RCC 7860 (cell line): ENCODE results near the gene FCHSD2.
"Not testable (repeated sequence)": the region's sequence is repeated elsewhere in the genome, so short reads cannot be mapped to it uniquely, and the experiment has no call there.

Experiments used
- DNase-seq: peaks from one replicate; pipeline ENCODE4 v3.0.0-alpha.2; 2015; ENCODE audit warnings: low spot score
- FAIRE-seq: peaks from 2 replicates; lab custom pipeline; 2012; peaks lifted over from hg19 to GRCh38; lab: Jason Lieb, UNC

FCHSD2 gene

DNA sequence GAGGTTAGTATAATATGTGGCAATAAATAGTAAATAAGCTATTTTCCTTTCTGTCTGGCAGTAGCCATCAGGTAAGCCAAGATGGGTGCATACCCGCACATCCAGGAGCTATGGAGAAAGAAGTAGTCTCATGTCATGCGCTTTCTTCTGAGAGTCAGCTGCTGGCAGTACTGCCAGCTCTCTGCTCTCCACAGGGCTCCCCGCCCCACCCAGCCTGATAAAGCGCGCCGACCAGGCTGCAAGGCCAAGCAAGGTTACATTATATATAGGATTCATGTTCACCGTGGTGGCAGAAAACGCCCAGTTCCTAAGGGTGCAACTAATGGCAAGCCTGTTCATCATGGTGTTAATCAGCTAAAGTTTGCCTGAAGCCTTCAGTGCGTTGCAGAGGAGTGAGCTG lies 201.7 kb downstream of the FCHSD2 start:
- no peak for FAIRE-seq

DNA sequence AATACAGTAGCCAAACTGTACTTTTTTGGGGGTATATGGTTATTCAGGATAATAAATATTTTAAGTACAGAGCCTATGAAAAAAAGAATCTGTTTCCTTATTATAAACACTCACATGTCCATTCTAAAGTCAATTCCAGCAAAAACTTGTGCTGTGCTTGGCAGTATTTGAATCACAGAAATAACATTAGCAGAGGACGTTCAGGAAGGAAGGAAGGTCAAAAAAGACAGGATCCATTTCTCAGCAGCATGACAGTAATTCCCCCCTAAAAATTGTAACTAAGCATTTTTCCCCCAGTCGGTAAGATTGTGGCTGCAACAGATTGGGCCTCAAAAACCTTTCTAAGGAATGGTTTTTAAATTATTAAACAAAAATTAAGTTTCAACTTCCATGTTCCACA lies 203.1 kb downstream of the FCHSD2 start:
- no peak for DNase-seq
- FAIRE-seq = no peak

More for the DNA sequence above, 201.7 kb downstream of the FCHSD2 start:
- no peak for DNase-seq

DNA sequence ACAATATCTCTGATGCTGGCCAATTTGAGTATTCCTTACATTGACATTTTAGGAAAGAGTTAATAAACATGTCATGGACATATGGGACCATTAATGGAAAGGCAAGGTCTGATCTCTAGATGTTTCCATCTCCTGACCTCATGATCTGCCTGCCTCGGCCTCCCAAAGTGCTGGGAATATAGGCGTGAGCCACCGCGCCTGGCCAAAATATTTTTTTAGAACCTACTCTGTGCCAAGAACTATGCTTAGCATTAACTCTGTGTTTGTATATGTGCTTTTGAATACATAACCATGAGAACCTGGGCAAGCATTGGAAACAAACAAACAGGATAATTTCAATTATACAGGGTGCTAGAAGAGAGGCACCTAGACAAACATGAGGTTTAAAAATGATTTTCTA lies 204.7 kb downstream of the FCHSD2 start:
- FAIRE-seq = no peak
- no peak for DNase-seq

DNA sequence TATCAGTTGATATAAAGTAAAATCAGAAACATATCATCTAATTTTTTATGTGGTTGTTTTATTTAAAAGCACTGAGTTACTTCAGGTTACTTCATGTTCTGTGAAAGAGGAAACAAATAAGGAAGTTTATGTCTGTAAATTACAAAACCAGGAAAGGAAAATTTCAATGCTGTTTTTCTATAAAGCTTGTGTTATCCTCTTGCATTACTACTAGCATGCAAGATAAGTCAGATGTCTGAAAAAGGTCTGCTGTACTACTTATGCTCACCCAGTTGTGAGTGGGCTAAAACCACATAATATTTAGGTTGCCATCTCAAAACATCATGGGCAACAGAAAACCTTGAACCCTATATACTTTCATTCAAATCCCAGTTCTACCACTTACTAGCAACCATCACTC lies 206.4 kb downstream of the FCHSD2 start:
- FAIRE-seq (no peak), DNase-seq (no peak)

DNA sequence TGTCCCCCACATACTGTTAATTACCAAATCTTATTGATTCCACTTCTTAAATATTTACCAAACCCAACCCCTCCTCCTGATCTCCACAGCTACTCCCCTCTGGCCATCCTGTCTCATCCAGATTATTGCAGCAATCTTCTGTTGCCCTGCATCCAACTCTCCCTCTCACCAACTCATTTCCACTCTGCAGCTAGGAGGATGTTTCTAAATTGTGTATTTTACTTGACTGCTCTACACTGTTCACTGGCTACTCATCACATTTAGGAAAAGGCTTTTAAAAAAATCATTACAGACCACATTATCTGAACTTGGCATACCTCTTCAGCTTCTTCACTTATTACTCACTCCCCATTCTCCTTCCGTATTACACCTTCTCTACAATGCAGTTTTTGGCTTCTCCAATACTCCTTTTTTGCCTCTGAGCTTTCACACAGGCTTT lies 210.0 kb downstream of the FCHSD2 start:
- DNase-seq (no peak), FAIRE-seq (no peak)

DNA sequence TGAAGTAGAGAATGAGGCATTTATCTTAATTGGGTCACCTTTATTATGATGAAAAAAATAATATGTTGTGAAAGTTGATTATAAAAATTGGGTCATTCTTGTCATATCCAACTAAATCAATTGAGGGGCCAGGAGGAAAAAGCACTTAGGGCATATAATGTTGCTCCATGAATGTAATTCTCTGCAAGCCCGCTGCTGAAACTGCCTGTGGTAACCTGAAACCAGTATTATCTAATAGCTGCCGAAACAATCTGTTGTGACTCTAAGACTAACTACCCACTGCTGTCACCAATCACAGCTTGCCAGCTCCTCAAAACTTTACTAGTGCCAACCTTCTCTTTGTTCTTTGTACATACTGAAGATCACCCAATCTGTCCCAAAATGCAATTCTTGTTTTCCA lies 212.1 kb downstream of the FCHSD2 start:
- FAIRE-seq (no peak), DNase-seq (no peak)

DNA sequence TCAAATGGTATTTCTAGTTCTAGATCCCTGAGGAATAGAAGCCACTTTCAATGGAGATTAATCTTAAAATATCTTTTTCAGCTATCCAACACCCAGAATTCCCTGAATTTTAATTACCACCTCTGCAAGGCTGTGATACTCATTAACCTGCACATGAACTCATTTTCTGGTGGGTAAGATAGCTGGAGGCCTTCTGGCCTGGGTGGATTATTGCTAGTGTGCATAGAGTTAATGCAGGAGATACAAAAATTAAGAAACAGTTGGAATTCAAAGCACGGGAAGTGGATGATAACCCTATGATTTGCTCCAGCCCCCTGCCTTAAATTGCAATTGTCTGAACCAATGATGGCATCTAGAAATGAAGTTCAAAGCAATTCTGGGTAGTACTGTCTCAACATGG lies 212.9 kb downstream of the FCHSD2 start:
- FAIRE-seq (no peak), DNase-seq (no peak)

DNA sequence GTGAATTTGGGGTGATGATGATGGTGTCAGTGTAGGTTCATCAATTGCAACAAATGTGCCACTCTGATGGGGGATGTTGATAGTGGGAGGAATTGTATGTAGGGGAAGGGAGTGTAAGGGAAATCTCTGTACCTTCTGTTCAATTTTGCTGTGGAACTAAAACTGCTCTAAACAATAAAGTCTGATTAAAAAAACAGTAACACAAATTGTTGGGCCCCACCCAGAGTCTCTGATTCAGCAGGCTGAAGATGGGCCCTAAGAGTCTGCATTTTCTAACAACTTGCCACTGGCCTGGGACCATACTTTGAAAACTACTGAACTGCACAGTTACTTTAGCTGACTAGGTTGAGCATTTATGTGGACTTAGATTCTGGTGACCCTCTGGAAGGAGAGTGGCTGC lies 214.7 kb downstream of the FCHSD2 start:
- no peak for FAIRE-seq
- DNase-seq = no peak

DNA sequence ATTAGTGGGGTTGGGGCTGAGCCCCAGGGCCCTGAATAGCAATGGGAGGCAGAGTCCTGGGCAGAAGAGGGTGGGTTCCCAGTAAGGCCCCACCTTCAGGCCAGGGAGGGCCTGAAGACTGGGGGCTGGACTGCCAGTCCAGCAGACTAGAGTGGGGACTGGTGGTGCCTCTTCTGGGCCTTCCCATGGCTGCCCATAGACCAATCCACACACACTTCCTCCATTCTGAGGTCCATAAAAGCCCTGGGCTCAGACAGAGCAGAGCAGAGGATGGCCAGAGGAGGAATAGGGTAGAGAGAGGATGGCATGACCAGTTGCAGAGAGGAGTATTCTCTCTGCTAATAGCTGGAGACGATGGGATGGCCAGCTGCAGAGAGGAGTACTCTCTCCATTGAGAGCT lies 216.0 kb downstream of the FCHSD2 start:
- FAIRE-seq (no peak), DNase-seq (no peak)

DNA sequence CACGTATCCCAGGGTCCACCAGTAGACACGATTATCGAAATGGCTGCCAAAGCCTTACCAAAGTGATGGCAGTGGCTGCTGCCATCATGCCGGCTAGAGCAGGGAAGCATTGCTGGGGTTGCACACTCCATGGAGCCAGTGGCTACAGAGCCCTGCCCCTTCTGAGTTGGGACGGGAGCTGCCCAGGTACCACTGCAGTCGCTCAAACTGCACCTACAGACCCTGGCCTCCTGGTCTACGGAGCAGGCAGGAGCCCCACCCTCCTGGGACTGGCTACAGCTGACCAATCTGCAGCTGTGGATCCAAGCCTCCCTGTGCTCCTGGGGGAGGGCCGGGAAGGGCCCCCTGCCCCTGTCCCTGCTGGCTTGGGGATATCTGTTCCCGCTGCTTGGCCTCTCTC lies 216.5 kb downstream of the FCHSD2 start:
- DNase-seq = no peak
- FAIRE-seq = no peak

DNA sequence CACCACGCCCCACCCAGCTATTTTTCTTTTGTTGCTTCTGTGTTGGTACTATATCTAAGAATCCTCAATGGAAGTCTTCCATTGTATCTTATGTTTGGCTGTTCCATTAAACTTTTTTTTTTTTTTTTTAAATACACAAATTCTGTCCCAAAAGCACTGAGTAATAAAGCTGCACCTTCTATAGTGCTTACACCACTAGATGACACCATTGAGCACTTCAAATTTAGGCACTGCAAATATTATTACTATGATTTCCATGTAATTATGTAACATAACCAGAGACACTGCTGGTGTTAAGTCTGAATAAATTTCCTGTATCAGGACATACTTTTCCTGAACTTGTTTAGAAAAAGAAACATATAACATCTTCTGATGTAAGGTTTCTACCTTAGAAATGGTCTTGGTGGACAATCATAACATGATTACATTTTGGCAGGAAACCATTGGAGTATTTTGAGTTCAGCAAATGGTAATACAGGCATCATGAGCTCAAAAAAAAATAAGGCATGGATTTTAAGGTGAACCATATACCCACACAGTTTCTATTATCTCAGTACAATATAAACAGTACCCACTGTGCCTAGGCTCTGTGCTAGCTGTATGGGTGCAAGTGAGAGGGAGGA lies 217.4 kb downstream of the FCHSD2 start:
- FAIRE-seq (no peak), DNase-seq (peak; percentile 14)

DNA sequence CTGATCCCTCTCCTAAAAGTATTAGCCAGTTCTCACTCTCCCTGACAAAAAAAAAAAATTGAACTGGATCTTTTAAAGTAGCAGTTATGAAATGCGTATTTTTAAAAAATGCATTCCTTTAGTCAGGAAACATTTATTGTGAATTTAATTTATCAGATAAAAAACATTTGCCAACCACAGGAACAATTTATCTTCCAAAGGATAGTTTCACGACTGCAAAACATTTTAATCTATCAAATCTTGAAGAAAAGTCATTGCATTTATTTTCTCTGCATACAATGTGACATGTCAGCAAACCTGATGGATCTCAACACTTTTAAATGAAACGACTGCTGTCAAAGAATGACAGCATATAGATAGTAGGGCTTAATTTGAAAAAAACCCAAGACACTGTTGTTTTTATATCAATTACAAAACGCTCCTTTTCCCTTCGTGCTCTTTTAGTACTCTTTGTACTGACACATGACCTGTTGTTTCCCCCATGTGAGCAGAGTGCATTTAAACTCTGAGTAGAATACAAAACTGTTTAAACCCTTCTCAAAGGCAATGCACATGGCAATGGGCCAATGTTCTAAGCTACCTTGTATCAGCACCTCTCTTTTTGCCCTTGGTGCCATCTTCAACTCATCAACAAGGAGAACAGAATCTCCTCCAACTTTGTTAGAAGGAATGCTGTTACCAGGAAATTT lies 220.9 kb downstream of the FCHSD2 start:
- no peak for FAIRE-seq
- no peak for DNase-seq

DNA sequence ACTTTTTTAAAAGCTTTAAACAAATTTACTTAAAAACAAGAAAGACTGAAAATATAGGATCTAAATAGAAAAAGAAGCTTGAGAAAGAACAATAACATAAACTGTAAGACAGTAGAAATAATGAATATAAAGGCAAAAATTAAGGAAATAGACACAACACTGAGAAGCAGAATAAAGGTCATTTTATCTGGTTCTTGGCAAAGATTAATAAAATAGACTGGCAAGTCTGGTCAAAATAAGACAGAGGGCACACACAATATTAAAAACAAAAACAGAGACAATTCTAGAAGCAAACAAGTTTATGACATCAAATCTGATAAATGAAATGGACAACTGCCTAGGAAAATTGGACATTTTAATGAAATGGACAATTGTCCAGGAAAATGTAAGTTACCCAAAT lies 222.1 kb downstream of the FCHSD2 start:
- DNase-seq = no peak
- FAIRE-seq = no peak

DNA sequence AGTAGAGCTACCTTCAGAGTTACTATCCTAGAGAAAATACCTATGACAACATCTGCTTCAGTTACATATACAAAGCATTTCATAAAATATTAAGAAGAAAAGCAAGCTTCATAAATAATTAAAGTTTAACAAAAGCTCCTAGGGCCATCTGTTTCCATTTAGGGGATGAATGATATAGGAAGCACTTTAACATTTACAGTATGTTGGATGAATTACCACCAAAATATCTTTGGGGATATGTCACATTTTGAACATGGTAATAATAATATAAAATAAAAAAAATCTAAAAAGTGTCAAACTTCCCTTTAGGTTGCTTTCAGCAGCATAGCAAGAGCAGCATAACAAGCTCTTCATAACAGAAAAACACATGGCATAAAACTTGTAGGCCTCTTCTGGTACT lies 223.3 kb downstream of the FCHSD2 start:
- DNase-seq = no peak
- FAIRE-seq = no peak

DNA sequence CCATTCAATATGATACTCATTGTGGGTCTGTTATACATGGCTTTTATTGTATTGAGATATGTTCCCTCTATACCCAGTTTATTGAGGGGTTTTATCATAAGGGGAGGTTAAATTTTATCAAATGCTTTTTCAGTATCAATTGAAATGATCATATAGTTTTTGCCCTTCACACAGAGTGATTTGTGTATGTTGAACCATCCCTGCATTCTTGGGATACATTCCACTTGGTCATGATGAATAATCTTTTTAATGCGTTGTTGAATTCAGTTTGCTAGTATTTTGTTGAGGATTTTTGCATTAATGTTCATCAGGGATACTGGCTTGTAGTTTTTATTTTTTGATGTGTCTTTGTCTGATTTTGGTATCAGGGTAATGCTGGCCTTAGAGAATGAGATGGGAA lies 229.9 kb downstream of the FCHSD2 start:
- FAIRE-seq = no peak
- DNase-seq = no peak

DNA sequence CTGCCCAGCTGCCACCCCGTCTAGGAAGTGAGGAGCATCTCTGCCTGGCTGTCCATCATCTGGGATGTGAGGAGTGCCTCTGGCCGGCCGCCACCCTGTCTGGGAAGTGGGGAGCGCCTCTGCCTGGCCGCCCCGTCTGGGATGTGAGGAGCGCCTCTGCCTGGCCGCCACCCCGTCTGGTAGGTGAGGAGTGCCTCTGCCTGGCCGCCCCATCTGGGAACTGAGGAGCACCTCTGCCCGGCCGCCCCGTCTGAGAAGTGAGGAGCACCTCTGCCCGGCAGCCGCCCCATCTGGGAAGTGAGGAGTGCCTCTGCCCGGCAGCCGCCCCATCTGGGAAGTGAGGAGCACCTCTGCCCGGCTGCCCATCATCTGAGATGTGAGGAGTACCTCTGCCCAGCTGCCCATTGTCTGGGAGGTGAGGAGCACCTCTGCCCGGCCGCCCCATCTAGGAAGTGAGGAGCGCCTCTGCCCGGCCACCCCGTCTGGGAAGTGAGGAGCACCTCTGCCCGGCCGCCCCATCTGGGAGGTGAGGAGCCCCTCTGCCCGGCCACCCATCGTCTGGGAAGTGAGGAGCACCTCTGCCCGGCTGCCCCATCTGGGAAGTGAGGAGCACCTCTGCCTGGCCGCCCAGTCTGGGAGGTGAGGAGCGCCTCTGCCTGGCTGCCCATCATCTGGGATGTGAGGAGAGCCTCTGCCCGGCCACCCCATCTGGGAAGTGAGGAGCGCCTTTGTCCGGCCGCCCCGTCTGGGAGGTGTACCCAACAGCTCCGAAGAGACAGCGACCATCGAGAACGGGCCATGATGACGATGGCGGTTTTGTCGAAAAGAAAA lies 232.3 kb downstream of the FCHSD2 start:
- FAIRE-seq, DNase-seq: not testable (repeated sequence)

DNA sequence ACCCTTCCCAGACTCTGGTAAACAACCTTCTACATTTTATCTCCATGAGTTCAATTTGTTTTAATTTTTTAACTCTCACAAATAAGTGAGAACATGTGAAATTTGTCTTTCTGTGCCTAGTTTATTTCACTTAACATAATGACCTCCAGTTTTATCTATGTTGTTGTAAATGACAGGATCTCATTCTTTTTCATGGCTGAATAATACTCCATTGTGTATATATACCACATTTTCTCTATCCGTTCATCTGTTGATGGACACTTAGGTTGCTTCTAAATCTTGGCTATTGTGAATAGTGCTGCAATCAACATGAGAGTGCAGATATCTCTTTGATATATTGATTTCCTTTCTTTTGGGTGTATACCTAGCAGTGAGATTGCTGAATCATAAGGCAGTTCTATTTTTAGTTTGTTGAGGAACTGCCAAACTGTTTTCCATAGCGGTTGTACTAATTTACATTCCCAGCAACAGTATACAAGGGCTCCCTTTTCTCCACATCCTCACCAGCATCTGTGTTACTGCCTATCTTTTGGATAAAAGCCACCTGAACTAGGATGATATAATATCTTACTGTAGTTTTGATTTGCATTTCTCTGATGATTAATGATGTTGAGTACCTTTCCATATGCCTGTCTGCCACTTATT lies 234.0 kb downstream of the FCHSD2 start:
- no peak for DNase-seq

DNA sequence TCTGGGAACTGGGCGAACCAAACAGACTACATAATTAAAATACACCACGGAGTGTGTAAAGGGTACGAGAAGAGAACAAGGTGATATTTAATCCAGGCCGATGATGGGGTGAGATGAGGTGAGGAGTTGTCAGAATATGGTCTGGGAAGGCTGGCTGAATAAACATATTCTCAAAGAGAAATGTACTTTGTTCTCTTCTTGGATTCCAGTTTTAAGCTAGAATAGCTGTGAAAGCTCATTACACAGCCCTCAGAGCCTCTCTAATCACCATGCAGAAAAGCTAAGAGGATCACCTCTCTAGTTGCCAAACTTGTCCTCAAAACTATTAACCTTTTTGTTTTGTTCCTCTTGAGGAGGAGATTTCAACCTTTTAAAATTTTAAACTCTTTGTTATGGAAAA lies 238.1 kb downstream of the FCHSD2 start:
- FAIRE-seq (no peak), DNase-seq (no peak)

More for the DNA sequence above, 234.0 kb downstream of the FCHSD2 start:
- no peak for FAIRE-seq

DNA sequence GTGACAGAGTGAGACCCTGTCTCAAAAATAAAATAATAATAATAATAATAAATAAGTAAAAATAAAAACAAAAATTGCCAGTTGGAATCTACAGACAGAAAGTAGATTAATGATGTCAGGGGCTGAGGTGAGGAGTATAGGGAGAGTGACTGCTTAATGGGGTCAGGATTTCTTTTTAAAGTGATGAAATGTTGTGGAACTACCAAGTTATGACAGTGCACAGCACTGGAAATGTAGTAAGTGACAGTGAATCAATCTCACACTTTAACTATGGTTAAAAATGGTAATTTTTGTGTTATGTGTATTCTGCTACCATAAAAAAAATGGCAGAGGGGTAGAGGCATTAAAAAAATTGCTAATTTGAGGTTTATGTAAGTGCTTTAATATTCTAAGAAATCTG lies 240.7 kb downstream of the FCHSD2 start:
- FAIRE-seq = no peak

DNA sequence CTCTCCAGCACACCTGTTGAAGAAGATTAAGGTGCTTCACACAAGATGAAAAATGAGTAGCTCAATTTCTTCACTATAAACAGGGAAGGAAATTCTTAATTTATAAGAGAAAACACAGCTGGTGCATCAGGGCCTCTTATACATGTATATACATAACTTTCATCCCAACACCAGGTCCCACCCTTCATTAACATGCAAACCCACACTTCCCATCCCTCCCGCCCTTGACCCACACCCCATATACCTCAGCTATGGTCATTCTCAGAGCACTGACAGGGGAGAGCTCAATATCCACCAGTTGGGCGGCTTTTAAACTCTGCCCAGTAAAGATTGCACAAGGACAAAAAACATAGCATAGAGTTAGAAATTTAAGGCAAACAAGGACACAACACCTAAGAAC lies 242.1 kb downstream of the FCHSD2 start:
- FAIRE-seq (no peak), DNase-seq (no peak)

More for the DNA sequence above, 240.7 kb downstream of the FCHSD2 start:
- no peak for DNase-seq

DNA sequence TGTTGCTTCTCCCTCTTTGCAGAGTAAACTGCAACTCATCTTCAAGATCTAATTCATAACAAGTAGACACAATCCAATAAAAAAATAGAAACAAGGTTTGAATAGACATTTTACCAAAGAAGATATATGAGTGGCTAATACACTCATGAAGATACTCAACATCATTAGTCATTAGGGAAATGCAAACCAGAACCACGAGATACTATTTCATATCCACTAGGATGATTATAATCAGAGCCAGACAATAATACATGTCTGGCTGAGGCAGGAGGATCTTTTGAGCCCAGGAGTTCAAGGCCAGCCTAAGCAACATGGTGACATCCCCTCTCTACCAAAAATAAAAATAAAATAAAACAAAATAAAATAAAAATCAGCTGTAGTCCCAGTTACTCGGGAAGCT lies 242.9 kb downstream of the FCHSD2 start:
- DNase-seq (no peak), FAIRE-seq (no peak)
